A549 (cell line): ENCODE data around the gene EDEM1. TPM values are rescaled to one million over a fixed set of nuclear protein-coding genes. Genes with fewer than 3 reads are reported as not detected.

Experiments
- ATAC-seq, 2 experiments: fragments of 200-7000 bp in 1 of 2; fragments of >200 bp in 1 of 2; cut with Nextera tagmentation in 1 of 2; cut with Tn5 transposase in 1 of 2; 3 replicates each; pipeline versions ENCODE4 v1.8.0 to v1.9.1; 2018 to 2020; ENCODE audit warnings: mild to moderate bottlenecking in 1 of 2, moderate library complexity in 1 of 2
- CTCF ChIA-PET: fragments of 300-600 bp; sonication (Branson Sonifier 250); formaldehyde crosslinking; extraction: SDS; loops from one replicate; lab custom pipeline; 2021; ENCODE audit warnings: antibody characterized with exemption, inconsistent platforms; lab: Yijun Ruan, JAX
- POLR2A ChIA-PET: fragments of 350-600 bp; formaldehyde crosslinking; extraction: SDS; loops from one replicate; lab custom pipeline; 2021; ENCODE audit warnings: antibody characterized with exemption, inconsistent platforms; lab: Yijun Ruan, JAX
- DNase-seq, 2 experiments: peaks; one replicate each; pipeline versions ENCODE4 v3.0.0 to v3.0.0-alpha.2; 2011 to 2016; ENCODE audit warnings: low read depth in 1 of 2, low spot score in 1 of 2
- FAIRE-seq: peaks from 2 replicates; lab custom pipeline; 2011; peaks lifted over from hg19 to GRCh38; lab: Jason Lieb, UNC
- H3K27ac ChIP-seq, 2 experiments: fragments of >200 bp; sonication (Bioruptor Twin); formaldehyde crosslinking; 3 replicates each; pipeline ENCODE4 v1.5.1; 2016 to 2017
- H3K4me1 ChIP-seq: fragments of >200 bp; sonication (Bioruptor Twin); formaldehyde crosslinking; 3 replicates; pipeline ENCODE4 v1.6.1; 2016
- H3K4me2 ChIP-seq: fragments of >200 bp; sonication (Bioruptor Twin); formaldehyde crosslinking; 3 replicates; pipeline ENCODE4 v1.6.1; 2016
- H3K4me3 ChIP-seq: fragments of >200 bp; sonication (Bioruptor Twin); formaldehyde crosslinking; 3 replicates; pipeline ENCODE4 v1.5.1; 2016
- H3K9me3 ChIP-seq: fragments of >200 bp; sonication (Bioruptor Twin); formaldehyde crosslinking; 3 replicates; pipeline ENCODE4 v1.6.1; 2016
- CBX2 ChIP-seq: fragments of 200-600 bp; sonication (generic); IDR thresholded peaks from 2 replicates; pipeline ENCODE4 v1.6.1; 2016; ENCODE audit warnings: low read depth, mild to moderate bottlenecking, borderline replicate concordance
- CEBPB ChIP-seq, 2 experiments: fragments of >200 bp in 1 of 2; sonication (Bioruptor Twin) in 1 of 2; formaldehyde crosslinking in 1 of 2; IDR thresholded peaks; 2 replicates each; pipeline ENCODE4 v1.6.1; 2012 to 2016
- EHMT2 ChIP-seq: fragments of 200-600 bp; sonication (generic); IDR thresholded peaks from 2 replicates; pipeline ENCODE4 v1.6.1; 2016; ENCODE audit warnings: antibody characterized with exemption, low read depth, mild to moderate bottlenecking, moderate library complexity
- ESRRA ChIP-seq: fragments of 150-350 bp; IDR thresholded peaks from 2 replicates; pipeline ENCODE4 v1.6.1; 2014; ENCODE audit warnings: mild to moderate bottlenecking, low read length, borderline replicate concordance
- FOSL2 ChIP-seq, 2 experiments: fragments of 450-650 bp in 1 of 2; fragments of >200 bp in 1 of 2; sonication (Bioruptor Twin) in 1 of 2; formaldehyde crosslinking; IDR thresholded peaks; 2 replicates each; pipeline versions ENCODE4 v1.5.0 to v1.6.1; 2016 to 2020; ENCODE audit warnings: mild to moderate bottlenecking in 1 of 2, moderate library complexity in 1 of 2
- FOXS1 ChIP-seq: fragments of 250-450 bp; sonication (Bioruptor Pico); IDR thresholded peaks from 2 replicates; pipeline ENCODE4 v1.5.0; 2020; ENCODE audit warnings: mild to moderate bottlenecking, moderate library complexity
- HDAC2 ChIP-seq: fragments of 200-600 bp; sonication (generic); IDR thresholded peaks from 2 replicates; pipeline ENCODE4 v1.6.1; 2016
- MYC ChIP-seq: IDR thresholded peaks from 2 replicates; pipeline ENCODE4 v1.6.1; 2012; ENCODE audit warnings: mild to moderate bottlenecking, inconsistent platforms, low read length, improper control_type of control experiment, borderline replicate concordance
- NPAS2 ChIP-seq: fragments of 250-450 bp; sonication (Bioruptor Pico); IDR thresholded peaks from 2 replicates; pipeline ENCODE4 v1.8.0; 2022; ENCODE audit warnings: mild to moderate bottlenecking, moderate library complexity, borderline replicate concordance
- NR3C1 ChIP-seq: fragments of >200 bp; sonication (Bioruptor Twin); formaldehyde crosslinking; IDR thresholded peaks from 3 replicates; pipeline ENCODE4 v1.6.1; 2017
- PHF8 ChIP-seq: fragments of 200-600 bp; sonication (generic); IDR thresholded peaks from 2 replicates; pipeline ENCODE4 v1.6.1; 2016; ENCODE audit warnings: low read depth, mild to moderate bottlenecking, antibody characterized with exemption, moderate library complexity, borderline replicate concordance
- POLR2A ChIP-seq: IDR thresholded peaks from 2 replicates; pipeline ENCODE4 v1.6.1; 2012; ENCODE audit warnings: mild to moderate bottlenecking, low read length
- POLR2AphosphoS2 ChIP-seq: conservative IDR thresholded peaks from 2 replicates; pipeline ENCODE4 v1.6.1; 2012; ENCODE audit warnings: low read length, improper control_type of control experiment, inconsistent platforms
- RARB ChIP-seq: fragments of 250-450 bp; sonication (Bioruptor Pico); IDR thresholded peaks from 2 replicates; pipeline ENCODE4 v1.8.0; 2021; ENCODE audit warnings: mild to moderate bottlenecking, moderate library complexity
- RCOR1 ChIP-seq: fragments of 150-350 bp; IDR thresholded peaks from 2 replicates; pipeline ENCODE4 v1.6.1; 2014; ENCODE audit warnings: antibody characterized with exemption, low read length, low read depth
- RFX5 ChIP-seq: fragments of 450-650 bp; IDR thresholded peaks from 2 replicates; pipeline ENCODE4 v1.7.1; 2014; ENCODE audit warnings: antibody characterized with exemption, mild to moderate bottlenecking, moderate library complexity
- RNF2 ChIP-seq: fragments of 200-600 bp; sonication (generic); IDR thresholded peaks from 2 replicates; pipeline ENCODE4 v1.6.1; 2016; ENCODE audit warnings: low read depth, mild to moderate bottlenecking, antibody characterized with exemption, moderate library complexity, borderline replicate concordance
- TP53 ChIP-seq: fragments of 250-450 bp; sonication (Bioruptor Pico); IDR thresholded peaks from 2 replicates; pipeline ENCODE4 v1.5.0; 2021; ENCODE audit warnings: mild to moderate bottlenecking, moderate library complexity
- ZFP36 ChIP-seq: fragments of 450-650 bp; IDR thresholded peaks from 2 replicates; pipeline ENCODE4 v1.6.1; 2014; ENCODE audit warnings: borderline replicate concordance; ENCODE audit not compliant: partially characterized antibody
- ZSCAN20 ChIP-seq: fragments of 250-450 bp; sonication (Bioruptor Pico); IDR thresholded peaks from 2 replicates; pipeline ENCODE4 v1.8.0; 2022; ENCODE audit warnings: mild to moderate bottlenecking, moderate library complexity
- WGBS: methylation state at CpG from one replicate; pipeline ENCODE4 v1.1.6; 2017; ENCODE audit errors: missing lambda C conversion rate; 5-methylcytosine and 5-hydroxymethylcytosine counted together
- polyA plus RNA-seq, 4 experiments: library from polyadenylated mRNA; depleted of rRNA in 3 of 4; stranded (reverse); fragments of >200 nt; fragmentation: RNase III in 1 of 4; extraction: RNeasy Plus Mini Kit Qiagen cat#74134 plus additional on column Dnase treatment in 1 of 4; gene quantifications; 2 replicates in 3 of 4; 3 replicates in 1 of 4; pipeline ENCODE4 v1.2.3, GENCODE V29; 2011 to 2017
- TF ChIP-seq, protein P1 (sequence below): fragments of >200 bp; sonication (Bioruptor Twin); formaldehyde crosslinking; IDR thresholded peaks from 2 replicates; pipeline ENCODE4 v1.6.1; 2016
- TF ChIP-seq, protein P2 (sequence below): fragments of >200 bp; sonication (Bioruptor Twin); formaldehyde crosslinking; IDR thresholded peaks from 3 replicates; pipeline ENCODE4 v1.6.1; 2016
- TF ChIP-seq, protein P3 (sequence below): fragments of 250-450 bp; sonication (Bioruptor Pico); IDR thresholded peaks from 2 replicates; pipeline ENCODE4 v1.5.0; 2021; ENCODE audit warnings: mild to moderate bottlenecking, moderate library complexity, borderline replicate concordance

Gene EDEM1
- polyA plus RNA-seq, 2 of the 4 experiments (the other 2 are of a cell fraction) = 16.3 to 40.9 TPM

DNA sequence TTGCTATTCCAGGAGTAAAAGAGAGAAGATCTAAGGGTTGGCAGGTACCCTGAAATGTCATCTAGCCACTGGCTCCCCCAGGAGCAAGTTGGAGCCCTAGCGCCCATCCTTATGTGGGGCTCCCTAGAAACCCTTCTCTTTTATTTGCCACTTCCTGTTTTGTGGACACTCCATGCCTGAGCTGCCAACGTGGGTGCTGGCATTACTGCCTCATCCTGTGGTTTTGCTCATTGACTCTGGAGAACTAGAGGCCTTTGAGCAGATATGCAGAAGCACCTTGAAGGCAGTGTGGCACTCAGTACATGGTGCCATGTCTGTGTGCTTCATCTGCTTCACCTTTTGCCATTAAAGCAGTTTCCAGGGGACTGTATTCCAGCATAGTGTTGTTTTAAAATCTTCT is 8.1 kb downstream of the EDEM1 start:
- WGBS = 76% methylated on average over 2 of the region's 2 CpGs
- CTCF ChIA-PET = no interaction called here
- peak overlapping the region; percentile 40; the same call in 1 of the 3 replicates for H3K4me2 ChIP-seq
- H3K9me3 ChIP-seq = no peaks in the 10 kb centered on the region
- peaks cover 52% of the 10 kb centered on the region for H3K4me1 ChIP-seq
- no peak for FAIRE-seq
- POLR2A ChIA-PET = no interaction called here
- no peak for DNase-seq
- H3K27ac ChIP-seq = peak overlapping the region; percentile 72 to 86
- ATAC-seq = peak in 1 of 2 experiments; percentile 24; a peak in 2 of 6 replicates
- TF ChIP-seq ESRRA (no peak), POLR2AphosphoS2 (no peak), EHMT2 (no peak), RNF2 (no peak), FOXS1 (no peak), ZSCAN20 (CRISPR knock-in tag) (no peak), TP53 (CRISPR knock-in tag) (no peak), RCOR1 (no peak), RARB (CRISPR knock-in tag) (no peak), PHF8 (no peak), RFX5 (no peak), CBX2 (no peak)
- TF ChIP-seq, protein P1, sequence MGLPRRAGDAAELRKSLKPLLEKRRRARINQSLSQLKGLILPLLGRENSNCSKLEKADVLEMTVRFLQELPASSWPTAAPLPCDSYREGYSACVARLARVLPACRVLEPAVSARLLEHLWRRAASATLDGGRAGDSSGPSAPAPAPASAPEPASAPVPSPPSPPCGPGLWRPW = no peak
- TF ChIP-seq, protein P2, sequence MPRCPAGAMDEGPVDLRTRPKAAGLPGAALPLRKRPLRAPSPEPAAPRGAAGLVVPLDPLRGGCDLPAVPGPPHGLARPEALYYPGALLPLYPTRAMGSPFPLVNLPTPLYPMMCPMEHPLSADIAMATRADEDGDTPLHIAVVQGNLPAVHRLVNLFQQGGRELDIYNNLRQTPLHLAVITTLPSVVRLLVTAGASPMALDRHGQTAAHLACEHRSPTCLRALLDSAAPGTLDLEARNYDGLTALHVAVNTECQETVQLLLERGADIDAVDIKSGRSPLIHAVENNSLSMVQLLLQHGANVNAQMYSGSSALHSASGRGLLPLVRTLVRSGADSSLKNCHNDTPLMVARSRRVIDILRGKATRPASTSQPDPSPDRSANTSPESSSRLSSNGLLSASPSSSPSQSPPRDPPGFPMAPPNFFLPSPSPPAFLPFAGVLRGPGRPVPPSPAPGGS = no peak
- no peak overlapping the region for H3K4me3 ChIP-seq

DNA sequence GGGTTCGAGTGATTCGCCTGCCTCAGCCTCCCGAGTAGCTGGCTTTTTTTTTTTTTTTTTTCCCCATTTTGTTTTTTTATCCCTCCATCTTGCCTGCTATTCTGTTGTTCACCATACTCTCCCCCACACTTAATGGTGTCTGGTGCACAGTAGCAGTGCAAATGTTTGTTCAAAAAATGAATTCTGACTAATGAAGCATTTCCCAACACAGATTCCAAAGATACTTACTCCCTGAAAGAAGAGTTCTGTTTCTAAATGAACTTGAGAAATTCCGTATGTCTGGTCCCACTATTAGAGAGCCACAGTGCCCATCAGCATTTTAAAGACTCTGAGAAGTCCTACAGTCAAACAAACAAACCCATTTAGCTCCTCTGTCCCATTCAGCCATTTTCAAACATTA is 9.5 kb downstream of the EDEM1 start:
- POLR2A ChIA-PET = interaction anchor here (0.6 to 1.5 kb wide), 3 partner anchors 9 to 1819 kb away, joined by 3 to 4 read pairs (median 4); no protein-coding TSS in a partner anchor
- DNase-seq (no peak), FAIRE-seq (no peak)
- Histone ChIP-seq H3K9me3 (no peaks in the 10 kb centered on the region), H3K4me3 (no peak overlapping the region), H3K27ac (peak overlapping the region; percentile 72 to 86), H3K4me1 (peaks cover 45% of the 10 kb centered on the region)
- 90% methylated on average over 4 of the region's 4 CpGs for WGBS
- TF ChIP-seq NPAS2 = no peak
- no peak for TF ChIP-seq FOSL2 (IDR thresholded peaks at IDR 0.05)
- no peak for TF ChIP-seq FOSL2 (CRISPR knock-in tag; IDR thresholded peaks at IDR 0.05)
- TF ChIP-seq CBX2 = no peak
- no peak for TF ChIP-seq NR3C1
- TF ChIP-seq MYC = no peak
- no peak for TF ChIP-seq ESRRA
- TF ChIP-seq, all 56 proteins: peak for 0
- CTCF ChIA-PET = interaction anchor here (1.1 to 1.6 kb wide), 3 partner anchors 11 to 477 kb away, joined by 4 read pairs; no protein-coding TSS in a partner anchor
- no peak for ATAC-seq
- H3K4me2 ChIP-seq = peak overlapping the region; percentile 40

DNA sequence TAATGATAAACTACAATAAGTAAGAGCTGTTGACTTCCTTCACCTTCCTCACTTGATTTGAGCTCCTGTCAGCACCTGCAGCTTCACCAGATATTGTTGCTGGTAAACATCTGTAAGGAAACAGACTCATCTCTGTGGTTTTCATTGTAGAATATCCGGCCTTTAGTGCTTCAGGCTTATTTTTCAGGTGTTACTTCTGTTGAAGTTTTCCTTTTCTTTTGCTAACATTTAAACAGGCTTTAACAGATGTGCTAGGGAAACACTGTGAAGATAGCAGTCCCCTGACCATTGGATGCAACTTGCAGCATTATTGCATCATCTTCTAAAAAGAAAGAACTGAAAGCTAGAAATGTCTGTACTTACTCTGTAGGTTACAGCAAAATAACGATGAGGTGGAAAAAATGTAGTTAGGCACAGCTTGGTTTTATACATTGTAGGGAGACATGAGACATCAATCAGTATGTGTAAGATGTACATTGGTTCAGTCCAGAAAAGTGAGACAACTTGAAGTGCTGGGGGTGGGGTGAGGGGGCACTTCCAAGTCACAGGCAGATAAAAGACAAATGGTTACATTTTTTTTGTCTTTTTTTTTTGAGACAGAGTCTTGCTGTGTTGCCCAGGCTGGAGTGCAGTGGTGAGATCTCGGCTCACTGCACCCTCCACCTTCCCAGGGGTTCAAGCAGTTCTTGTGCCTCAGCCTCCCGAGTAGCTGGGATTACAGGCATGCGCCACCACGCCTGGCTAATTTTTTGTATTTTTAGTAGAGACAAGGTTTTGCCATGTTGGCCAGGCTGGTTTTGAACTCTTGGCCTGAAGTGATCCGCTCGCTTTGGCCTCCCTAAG is 10.2 kb downstream of the EDEM1 start:
- Histone ChIP-seq H3K27ac (peak overlapping the region; percentile 72 to 86), H3K4me1 (peaks cover 44% of the 10 kb centered on the region), H3K4me2 (peak overlapping the region; percentile 40), H3K9me3 (no peaks in the 10 kb centered on the region), H3K4me3 (no peak overlapping the region)
- no peak for FAIRE-seq
- no peak for ATAC-seq
- ChIA-PET CTCF (interaction anchor here (1.1 to 1.6 kb wide), 3 partner anchors 12 to 477 kb away, joined by 4 read pairs; no protein-coding TSS in a partner anchor), POLR2A (interaction anchor here (1.5 kb wide), 1 partner anchor 9 kb away, joined by 4 read pairs; no protein-coding TSS in a partner anchor)
- no peak for TF ChIP-seq ZFP36
- TF ChIP-seq, protein P3, sequence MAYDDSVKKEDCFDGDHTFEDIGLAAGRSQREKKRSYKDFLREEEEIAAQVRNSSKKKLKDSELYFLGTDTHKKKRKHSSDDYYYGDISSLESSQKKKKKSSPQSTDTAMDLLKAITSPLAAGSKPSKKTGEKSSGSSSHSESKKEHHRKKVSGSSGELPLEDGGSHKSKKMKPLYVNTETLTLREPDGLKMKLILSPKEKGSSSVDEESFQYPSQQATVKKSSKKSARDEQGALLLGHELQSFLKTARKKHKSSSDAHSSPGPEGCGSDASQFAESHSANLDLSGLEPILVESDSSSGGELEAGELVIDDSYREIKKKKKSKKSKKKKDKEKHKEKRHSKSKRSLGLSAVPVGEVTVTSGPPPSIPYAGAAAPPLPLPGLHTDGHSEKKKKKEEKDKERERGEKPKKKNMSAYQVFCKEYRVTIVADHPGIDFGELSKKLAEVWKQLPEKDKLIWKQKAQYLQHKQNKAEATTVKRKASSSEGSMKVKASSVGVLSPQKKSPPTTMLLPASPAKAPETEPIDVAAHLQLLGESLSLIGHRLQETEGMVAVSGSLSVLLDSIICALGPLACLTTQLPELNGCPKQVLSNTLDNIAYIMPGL (CRISPR knock-in tag) = no peak
- TF ChIP-seq POLR2A = no peak
- TF ChIP-seq CEBPB (IDR thresholded peaks at IDR 0.05) = peak; percentile 56 to 60; a peak in 3 of 4 replicates
- TF ChIP-seq HDAC2 = no peak
- 92% methylated on average over 8 of the region's 8 CpGs for WGBS
- no peak for DNase-seq
